B cell (primary cell): Measurements from ENCODE around the gene ADORA3.

Experiments used
- CTCF ChIP-seq: fragments of 200-600 bp; IDR thresholded peaks from one replicate; pipeline ENCODE4 v1.8.0; 2022; ENCODE audit warnings: antibody characterized with exemption, mild to moderate bottlenecking
- EZH2 ChIP-seq: IDR thresholded peaks from 2 replicates; pipeline ENCODE4 v1.6.1; 2012; ENCODE audit warnings: borderline replicate concordance, low read depth, mild to moderate bottlenecking, moderate library complexity, low read length; ENCODE audit not compliant: insufficient read depth, poor library complexity, severe bottlenecking

- TF ChIP-seq CTCF (no peak), EZH2 (no peak)
These were observed 27.2 kb downstream of the ADORA3 start for GRCh38 chr1:111476214-111476613.
